Lung (tissue), 12 donors: Measurements from ENCODE around the gene SLC39A3. TPM values are rescaled to one million over a fixed set of nuclear protein-coding genes. Genes with fewer than 3 reads are reported as not detected.

Source experiments
- ATAC-seq: fragments of 200-7000 bp; cut with Tn5 transposase; one replicate; pipeline ENCODE4 v1.9.1; 2020; ENCODE audit warnings: moderate number of reproducible peaks; ENCODE audit not compliant: insufficient read depth, low FRiP score
- DNase-seq, 3 donors: peaks; one replicate each; pipeline ENCODE4 v3.0.0-alpha.2; 2013 to 2017
- H3K27ac ChIP-seq, 2 donors: one replicate each; pipeline ENCODE4 v1.5.1; 2013; ENCODE audit warnings: mild to moderate bottlenecking in 2 of 2, moderate library complexity in 2 of 2, control low read depth in 1 of 2, inconsistent platforms in 1 of 2, low read depth in 1 of 2, low read length in 1 of 2
- H3K27me3 ChIP-seq, 3 donors: one replicate each; pipeline ENCODE4 v1.5.1; 2013; ENCODE audit warnings: low read length in 2 of 3; ENCODE audit not compliant: control insufficient read depth in 3 of 3, insufficient read depth in 3 of 3
- H3K36me3 ChIP-seq, 4 donors: one replicate each; pipeline ENCODE4 v1.5.1; 2013; ENCODE audit warnings: low read length in 4 of 4, mild to moderate bottlenecking in 1 of 4, moderate library complexity in 1 of 4; ENCODE audit not compliant: control insufficient read depth in 4 of 4, insufficient read depth in 4 of 4
- H3K4me1 ChIP-seq, 5 donors: one replicate each; pipeline ENCODE4 v1.5.1; 2013; ENCODE audit warnings: low read length in 5 of 5, mild to moderate bottlenecking in 2 of 5, moderate library complexity in 1 of 5; ENCODE audit not compliant: control insufficient read depth in 5 of 5, insufficient read depth in 5 of 5
- H3K4me3 ChIP-seq: one replicate; pipeline ENCODE4 v1.5.1; 2013; ENCODE audit warnings: mild to moderate bottlenecking, control low read depth, moderate library complexity
- H3K9ac ChIP-seq, 2 donors: one replicate each; pipeline ENCODE4 v1.5.1; 2013; ENCODE audit warnings: low read length in 2 of 2, control low read depth in 1 of 2; ENCODE audit not compliant: insufficient read depth in 1 of 2
- H3K9me3 ChIP-seq, 4 donors: one replicate each; pipeline ENCODE4 v1.5.1; 2013; ENCODE audit warnings: low read length in 3 of 4, mild to moderate bottlenecking in 1 of 4, moderate library complexity in 1 of 4; ENCODE audit not compliant: control insufficient read depth in 4 of 4, insufficient read depth in 3 of 4
- WGBS, 2 donors: extraction: QIAGEN DNeasy Blood & Tissue Kit; methylation state at CpG; one replicate each; pipeline ENCODE4 v1.1.7; 2013; 5-methylcytosine and 5-hydroxymethylcytosine counted together
- polyA plus RNA-seq, 2 donors: library from polyadenylated mRNA; stranded (reverse); fragments of 200-250 nt; gene quantifications; one replicate each; pipeline ENCODE4 v1.2.1, GENCODE V29; 2013
- total RNA-seq, 2 donors: library from RNA; depleted of rRNA in 1 of 2; stranded (reverse); fragments of >200 nt in 1 of 2; gene quantifications; one replicate each; pipeline ENCODE4 v1.2.1, GENCODE V29; 2014 to 2021
- TF ChIP-seq, protein P1 (sequence below): IDR thresholded peaks from 2 replicates; pipeline ENCODE4 v1.5.1; 2012; ENCODE audit warnings: mild to moderate bottlenecking; ENCODE audit errors: control extremely low read depth, extremely low read depth
- donor health status: control.
- donor health status: control.
- donor health status: Bipolar disorder and iron deficiency.
- donor health status: healthy.
- donor health status: DM: yes; HTN: yes; CAD: no.

The SLC39A3 gene
- total and polyA plus RNA-seq, 4 donors: 17.7 to 51.2 (median 42.0) TPM

DNA sequence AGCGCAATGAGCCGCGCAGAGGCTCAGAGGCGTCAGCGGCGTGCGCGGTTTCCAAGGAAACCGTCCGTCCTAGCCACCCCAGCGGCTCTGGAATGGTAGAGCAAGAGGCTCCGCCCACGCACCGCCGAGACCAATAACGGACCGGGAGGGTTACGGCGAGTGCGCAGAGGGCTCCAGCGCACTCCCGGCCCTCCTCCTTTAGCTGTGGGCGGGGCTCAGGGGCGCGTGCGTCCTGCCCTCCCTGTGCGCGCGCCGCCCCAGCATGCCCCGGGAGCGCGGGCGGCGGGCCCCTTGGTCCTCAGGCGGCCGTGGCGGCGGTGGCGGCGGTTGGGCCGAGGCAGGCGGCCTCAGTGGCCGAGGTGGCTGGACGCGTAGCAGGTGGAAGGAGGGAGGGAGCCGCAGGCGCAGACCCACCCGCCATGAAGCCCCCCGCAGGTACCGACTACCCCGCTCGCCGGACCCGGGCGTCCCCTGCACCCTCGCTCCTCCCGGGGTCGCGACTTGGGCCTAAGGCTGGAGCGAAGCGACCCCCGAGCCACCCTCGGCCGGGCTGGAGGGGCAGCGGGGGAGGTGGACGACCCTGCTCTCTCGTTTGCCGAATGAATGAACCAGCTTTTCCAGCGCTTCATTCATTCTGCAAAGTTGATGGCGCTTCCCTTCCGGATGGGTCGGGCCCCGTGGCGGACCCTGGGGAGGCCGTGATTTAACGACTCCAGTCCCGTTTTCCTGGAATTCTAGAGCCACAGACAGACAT, 45.6 kb upstream of the SLC39A3 start, which contains the start of gene THOP1:
Gene THOP1 (plus strand): TSS at position 260 of the 754 bp plus-strand sequence. CDS start 160 bp downstream, at position 420.
- H3K4me1 ChIP-seq: peaks cover 9 to 25% (median 16%) of the 10 kb centered on the region in 5 donors
- H3K9me3 ChIP-seq: no peaks in the 10 kb centered on the region
- H3K36me3 ChIP-seq: peaks cover 0 to 9% (median 0%) of the 10 kb centered on the region in 4 donors
- ATAC-seq (peak; percentile 91), DNase-seq (peak; percentile 99)
- TF ChIP-seq, protein P1, sequence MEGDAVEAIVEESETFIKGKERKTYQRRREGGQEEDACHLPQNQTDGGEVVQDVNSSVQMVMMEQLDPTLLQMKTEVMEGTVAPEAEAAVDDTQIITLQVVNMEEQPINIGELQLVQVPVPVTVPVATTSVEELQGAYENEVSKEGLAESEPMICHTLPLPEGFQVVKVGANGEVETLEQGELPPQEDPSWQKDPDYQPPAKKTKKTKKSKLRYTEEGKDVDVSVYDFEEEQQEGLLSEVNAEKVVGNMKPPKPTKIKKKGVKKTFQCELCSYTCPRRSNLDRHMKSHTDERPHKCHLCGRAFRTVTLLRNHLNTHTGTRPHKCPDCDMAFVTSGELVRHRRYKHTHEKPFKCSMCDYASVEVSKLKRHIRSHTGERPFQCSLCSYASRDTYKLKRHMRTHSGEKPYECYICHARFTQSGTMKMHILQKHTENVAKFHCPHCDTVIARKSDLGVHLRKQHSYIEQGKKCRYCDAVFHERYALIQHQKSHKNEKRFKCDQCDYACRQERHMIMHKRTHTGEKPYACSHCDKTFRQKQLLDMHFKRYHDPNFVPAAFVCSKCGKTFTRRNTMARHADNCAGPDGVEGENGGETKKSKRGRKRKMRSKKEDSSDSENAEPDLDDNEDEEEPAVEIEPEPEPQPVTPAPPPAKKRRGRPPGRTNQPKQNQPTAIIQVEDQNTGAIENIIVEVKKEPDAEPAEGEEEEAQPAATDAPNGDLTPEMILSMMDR: no peak
- H3K27me3 ChIP-seq: no peaks in the 10 kb centered on the region
- H3K4me3 ChIP-seq: peak within 1 kb of the TSS; percentile 77
- WGBS, 2 donors: 0% methylated on average over 67 to 78 of the region's 78 CpGs
- H3K9ac ChIP-seq: peak within 1 kb of the TSS; percentile 45 to 63
- H3K27ac ChIP-seq: peak within 1 kb of the TSS; percentile 51 to 65

DNA sequence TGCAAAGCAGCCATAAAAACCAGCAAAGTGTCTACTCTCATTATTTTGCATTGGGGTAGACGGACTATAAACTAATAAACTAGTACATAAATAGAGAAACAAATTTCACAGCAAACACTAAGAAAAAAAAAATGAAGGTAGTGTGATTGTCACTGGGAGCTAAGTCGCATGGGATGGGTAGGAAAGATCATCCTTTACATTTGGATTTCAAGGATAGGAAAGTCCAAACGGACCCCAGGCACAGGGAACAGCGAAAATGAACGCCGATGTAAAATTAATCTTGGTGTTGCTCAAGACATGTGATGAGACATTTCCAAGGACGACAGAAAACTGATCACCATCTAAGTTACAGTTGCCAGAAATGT, 43.9 kb upstream of the SLC39A3 start:
- 75 to 79% methylated on average over 7 of the region's 7 CpGs for WGBS, 2 donors
- Histone ChIP-seq H3K4me3 (no peak overlapping the region), H3K36me3 (peaks cover 0 to 8% (median 0%) of the 10 kb centered on the region in 4 donors), H3K27me3 (no peaks in the 10 kb centered on the region), H3K27ac (peak overlapping the region; percentile 58 to 83), H3K9me3 (no peaks in the 10 kb centered on the region), H3K9ac (peak overlapping the region in 1 of 2 donors; percentile 50), H3K4me1 (peaks cover 11 to 25% (median 16%) of the 10 kb centered on the region in 5 donors)
- DNase-seq: no peak
- ATAC-seq: no peak
- TF ChIP-seq, protein P1: no peak

DNA sequence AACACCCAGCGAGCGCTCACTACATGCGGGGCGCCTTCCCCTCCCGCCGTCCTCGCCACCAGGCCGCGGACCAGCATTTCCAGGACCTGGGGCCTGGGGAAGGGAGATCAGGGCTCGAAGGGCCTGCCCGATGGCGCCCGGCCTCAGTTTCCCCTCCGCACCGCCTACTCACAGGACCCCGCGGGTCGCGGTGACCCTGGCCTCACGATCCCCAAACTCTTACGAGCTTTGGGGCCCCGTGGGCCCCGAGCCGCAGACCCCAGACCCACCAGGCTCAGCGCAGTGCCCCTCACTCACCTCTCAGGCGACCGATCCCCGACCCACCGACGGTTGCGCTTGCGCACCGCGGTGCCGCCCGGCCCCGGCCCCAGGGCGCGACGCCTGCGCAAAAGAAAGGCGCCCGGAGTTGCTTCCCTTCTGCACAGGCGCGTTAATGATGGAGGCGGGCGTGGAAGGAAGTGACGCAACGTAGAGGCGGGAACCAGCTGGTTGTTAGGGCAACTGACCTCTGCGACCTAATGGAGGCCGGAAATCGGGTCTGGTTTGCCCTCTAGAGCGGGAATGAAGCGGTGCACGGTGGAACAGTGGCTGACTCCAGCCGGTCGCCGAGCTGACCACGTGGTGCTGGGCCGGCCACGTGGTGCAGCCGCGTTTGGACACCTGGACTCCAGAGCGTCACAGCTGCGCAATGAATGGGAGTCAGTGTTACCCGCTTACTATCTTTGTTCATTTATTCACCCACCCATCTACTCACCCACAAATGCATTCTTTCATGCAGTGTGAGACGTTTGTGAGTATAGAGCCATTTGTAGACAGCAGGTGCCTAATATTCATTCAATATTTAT, 43.3 kb upstream of the SLC39A3 start, which contains the start of gene SGTA:
Gene SGTA (minus strand): TSS at position 338 of the 845 bp plus-strand sequence. CDS start 14,205 bp downstream, outside the sequence.
- Histone ChIP-seq H3K4me3 (peak within 1 kb of the TSS; percentile 85), H3K36me3 (peaks cover 0 to 6% (median 0%) of the 10 kb centered on the region in 4 donors), H3K27ac (peak within 1 kb of the TSS; percentile 83 to 95), H3K27me3 (no peaks in the 10 kb centered on the region), H3K4me1 (peaks cover 11 to 25% (median 16%) of the 10 kb centered on the region in 5 donors), H3K9me3 (no peaks in the 10 kb centered on the region), H3K9ac (peak within 1 kb of the TSS; percentile 93 to 95)
- DNase-seq (peak; percentile 99), ATAC-seq (peak; percentile 89)
- TF ChIP-seq, protein P1: peak; percentile 55
- 0 to 1% methylated on average over 50 to 68 of the region's 68 CpGs for WGBS, 2 donors
